GM18498 (cell line): Measurements from ENCODE around the gene SPATA13.

Experiments
- ATAC-seq: cut with Tn5 transposase; IDR thresholded peaks from one replicate; pipeline ENCODE4 v1.9.1; 2021; ENCODE audit warnings: mild to moderate bottlenecking, moderate library complexity; ENCODE audit not compliant: unreplicated experiment

The SPATA13 gene

GRCh38 chr13:24138911-24139310 lies 21.6 kb upstream of the SPATA13 start:
- no peak for ATAC-seq

DNA sequence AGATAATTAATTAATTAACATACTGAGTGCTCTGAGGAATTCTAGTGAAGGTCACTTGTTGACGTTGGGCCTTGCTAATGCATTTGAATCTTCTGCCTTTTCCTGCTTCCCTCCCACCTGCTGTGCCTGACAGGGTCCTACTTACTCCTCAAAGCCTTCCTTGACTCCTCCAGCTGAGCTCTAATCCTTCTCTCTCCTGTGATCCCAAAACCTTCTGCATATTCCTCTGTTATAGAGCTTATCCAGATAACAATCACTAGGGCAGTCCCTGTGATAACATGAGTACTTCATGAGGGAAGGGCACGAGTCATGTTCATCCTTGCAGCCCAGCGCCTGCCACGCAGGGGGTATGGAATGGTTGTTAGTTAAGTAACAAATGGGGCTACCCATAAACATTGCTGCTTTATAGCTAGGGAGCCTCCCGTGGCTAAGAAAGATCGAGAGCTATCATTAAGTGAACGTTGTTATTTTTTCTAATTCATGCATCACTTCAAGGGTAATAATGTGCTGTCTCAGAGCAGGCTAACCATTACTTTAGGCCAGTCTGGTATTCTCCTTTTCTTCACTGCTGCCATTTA lies 19.1 kb upstream of the SPATA13 start:
- no peak for ATAC-seq

DNA sequence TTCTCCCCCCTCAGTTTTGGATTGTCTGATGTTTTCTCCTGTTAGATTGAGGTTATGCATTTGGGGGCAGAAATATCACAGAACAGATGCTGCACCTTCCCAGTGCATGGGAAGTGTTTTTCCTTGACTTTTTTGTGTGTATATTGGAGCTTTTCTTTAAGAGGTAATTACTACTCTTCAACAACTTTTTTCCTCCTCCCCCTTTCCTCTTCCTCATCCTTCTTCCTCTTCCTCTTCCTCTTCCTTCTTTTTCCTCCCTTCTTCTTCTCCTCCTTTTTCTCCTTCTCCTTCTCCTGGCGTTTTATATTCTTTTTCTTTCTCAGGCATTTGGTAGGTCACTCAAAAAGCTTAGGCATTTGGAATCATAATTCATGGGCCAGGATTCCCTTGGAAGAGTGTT lies 18.1 kb upstream of the SPATA13 start:
- no peak for ATAC-seq

- no peak for ATAC-seq
These were observed 17.6 kb upstream of the SPATA13 start for GRCh38 chr13:24142886-24143285.

- no peak for ATAC-seq
These were observed 15.3 kb upstream of the SPATA13 start for GRCh38 chr13:24145240-24145639.

DNA sequence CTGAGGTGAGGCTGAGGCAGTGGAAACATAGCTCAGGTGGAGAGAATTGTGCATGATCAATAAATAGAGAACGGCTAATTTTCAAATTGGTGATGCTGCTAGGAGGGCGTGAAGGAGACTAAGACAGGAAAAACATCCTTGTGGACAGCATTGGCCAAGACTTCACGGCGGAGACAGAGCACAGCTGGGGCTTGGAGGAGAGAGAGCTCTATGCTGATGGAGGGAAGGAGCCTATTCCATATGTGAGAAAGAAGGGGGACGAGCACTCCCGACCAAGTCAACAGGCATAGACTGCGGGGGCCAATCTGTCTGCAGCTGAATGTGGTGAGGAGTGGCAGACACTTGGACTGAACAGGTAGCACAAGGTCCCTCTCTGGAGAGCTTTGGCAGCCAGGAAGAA lies 14.8 kb upstream of the SPATA13 start:
- no peak for ATAC-seq

DNA sequence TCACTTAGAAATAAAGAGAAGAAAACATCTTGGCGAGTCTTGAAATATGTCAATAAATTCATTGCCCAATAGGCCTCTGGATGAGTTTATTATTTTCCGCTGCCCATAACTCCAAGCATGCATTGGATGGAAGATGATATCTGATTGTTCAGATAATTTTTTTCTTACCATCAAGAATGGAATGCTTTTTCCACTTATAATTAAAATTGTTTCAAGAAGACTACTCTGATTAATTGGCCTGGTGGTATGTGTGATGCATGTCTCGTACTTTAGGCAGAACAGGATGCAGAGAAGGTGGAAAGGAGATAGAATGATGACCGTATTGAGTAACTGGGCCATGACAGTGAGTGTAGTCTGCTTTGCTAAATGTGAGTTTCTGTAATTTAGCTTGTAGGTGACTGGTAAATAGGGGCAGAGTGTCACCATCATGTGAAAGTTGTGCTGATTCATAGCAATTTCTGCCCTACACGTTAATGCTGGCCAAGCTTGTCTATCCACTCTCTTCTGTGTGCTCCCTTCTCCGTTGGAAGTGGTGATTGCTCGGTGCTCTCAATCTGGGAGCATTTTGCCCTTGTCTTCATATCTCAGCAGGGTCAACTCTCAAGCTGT lies 13.5 kb upstream of the SPATA13 start:
- ATAC-seq = no peak

DNA sequence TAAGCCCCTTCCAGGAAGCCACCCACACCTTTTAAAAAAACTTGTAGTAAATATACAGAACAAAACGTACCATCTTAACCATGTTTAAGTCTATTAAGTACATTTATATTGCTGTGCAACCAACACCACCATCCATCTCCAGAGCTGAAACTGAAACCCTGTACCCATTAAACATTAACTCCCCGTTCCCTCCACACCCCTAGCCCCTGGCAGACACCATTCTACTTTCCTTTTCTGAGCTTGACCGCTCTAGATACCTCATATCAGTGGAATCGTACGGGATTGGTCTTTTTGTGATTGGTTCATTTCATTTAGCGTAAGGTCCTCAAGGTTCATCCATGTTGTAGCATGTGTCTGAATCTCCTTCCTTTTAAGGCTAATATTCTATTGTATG lies 13.0 kb upstream of the SPATA13 start:
- ATAC-seq = peak; percentile 53

GRCh38 chr13:24148414-24149235 lies 11.9 kb upstream of the SPATA13 start:
- no peak for ATAC-seq

DNA sequence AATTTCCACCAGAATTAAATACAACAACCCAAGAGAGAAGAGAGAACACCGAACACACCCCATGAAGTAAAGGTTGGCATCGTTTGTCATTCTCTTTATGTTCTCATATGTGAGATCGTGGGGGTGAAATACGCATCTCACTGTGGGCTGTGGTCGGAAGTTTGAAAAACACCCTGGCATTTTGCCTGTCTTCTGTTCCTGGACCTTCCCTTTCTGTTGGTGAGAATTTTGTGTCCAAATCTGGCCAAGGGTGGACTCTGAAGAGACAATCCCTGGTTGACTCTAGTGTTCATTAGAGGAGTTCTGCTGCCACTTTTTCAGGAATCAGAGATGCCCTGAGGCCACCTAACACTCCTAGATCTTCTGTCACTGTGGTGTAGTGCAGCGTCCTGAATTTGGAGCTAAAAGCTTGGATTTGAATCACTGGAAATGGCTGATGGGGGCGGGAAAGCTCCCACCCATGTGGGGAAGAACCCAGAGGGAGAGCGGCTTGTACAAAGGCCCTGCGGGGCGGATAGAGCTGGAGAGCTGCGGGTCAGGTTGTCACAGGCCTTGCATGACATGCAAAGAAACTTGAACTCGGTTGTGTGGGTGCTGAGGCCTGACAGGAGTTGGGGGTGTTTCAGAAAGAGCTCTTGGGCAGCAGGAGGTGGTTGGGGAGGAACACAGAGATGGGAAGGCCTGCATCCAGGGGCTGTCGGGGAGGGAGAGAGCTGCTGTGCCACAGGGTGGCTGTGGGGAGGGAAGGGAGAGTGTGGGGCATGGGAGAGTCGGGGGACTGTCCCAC lies 11.1 kb upstream of the SPATA13 start:
- ATAC-seq = no peak

GRCh38 chr13:24150572-24150971 lies 9.9 kb upstream of the SPATA13 start:
- ATAC-seq = no peak

DNA sequence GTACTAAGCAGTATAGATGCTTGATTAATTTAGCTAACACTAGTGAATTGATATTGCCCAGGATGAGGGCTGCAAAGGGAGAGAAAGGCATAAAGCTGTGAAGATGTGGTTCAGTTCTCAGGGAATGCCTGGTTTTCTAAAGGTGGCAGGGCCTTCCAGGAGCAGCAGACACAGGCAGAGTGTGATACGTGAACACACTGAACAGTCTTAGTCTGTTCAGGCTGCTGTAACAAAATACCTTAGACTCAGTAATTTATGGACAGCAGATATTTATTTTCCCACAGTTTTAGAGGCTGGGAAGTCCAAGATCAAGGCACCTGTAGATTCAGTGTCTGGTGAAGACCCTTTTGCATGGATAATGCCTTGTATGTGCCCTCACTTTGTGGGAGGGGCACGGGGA lies 8.7 kb upstream of the SPATA13 start:
- no peak for ATAC-seq

DNA sequence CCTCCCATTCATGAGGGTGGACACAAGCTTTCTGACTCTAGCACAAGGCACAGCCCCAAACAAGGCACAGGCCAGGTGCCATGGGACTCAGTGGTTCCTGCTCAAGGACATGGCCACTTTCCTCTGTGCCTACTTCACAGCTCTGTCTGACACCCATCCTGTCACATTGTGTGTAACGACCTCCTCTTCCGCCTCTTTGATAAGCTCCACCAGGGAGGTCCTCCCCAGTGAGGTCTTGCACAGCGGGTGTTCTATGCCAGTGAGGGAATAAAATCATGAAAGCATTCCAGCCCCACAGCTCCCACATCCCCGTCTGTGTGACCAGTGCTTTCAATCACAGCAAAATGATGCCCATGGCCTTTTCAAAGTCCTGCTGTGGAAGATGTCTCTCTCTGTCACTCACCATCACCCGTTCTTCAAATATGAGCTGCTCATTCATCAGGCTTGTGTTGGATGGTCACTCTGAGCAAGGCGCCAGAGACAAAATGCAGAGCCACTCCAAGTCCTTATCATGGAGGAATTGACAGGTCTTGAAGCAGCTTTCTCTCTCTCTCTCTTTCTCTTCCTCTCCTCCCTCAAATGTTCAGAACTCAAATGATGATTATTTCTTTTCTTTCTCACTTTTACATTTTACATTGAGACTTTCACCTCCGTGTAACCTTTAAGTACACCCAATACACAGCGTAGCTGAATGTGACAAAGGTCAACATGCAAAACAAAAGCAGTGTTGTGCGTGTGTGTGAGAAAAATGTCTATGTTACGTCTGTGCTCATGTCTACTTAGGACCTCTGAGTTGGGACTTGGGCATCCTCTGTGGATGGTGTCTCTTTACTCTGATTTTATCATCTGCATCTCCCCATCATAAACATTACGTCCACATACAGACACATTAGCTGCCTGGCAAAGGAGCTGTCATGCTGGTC lies 8.0 kb upstream of the SPATA13 start:
- ATAC-seq = no peak

GRCh38 chr13:24153347-24153746 lies 7.2 kb upstream of the SPATA13 start:
- ATAC-seq = no peak

- ATAC-seq = no peak
These were observed 6.4 kb upstream of the SPATA13 start for GRCh38 chr13:24153979-24154701.

- no peak for ATAC-seq
These were observed 1.2 kb upstream of the SPATA13 start for GRCh38 chr13:24159357-24159756.

- ATAC-seq = peak; percentile 47
These were observed 673 bp downstream of the SPATA13 start for GRCh38 chr13:24161010-24161775.

- no peak for ATAC-seq
These were observed 1.5 kb downstream of the SPATA13 start for GRCh38 chr13:24161980-24162525.

GRCh38 chr13:24162604-24163003 lies 2.1 kb downstream of the SPATA13 start:
- ATAC-seq = no peak
